ENCODE measurements around the gene RPS26. TPM values are rescaled to one million over a fixed set of nuclear protein-coding genes. Genes with fewer than 3 reads are reported as not detected.
A peak's percentile ranks its signal among the peaks of the same experiment; 100 is the strongest.

The RPS26 gene
- total and polyA plus RNA-seq, 2 of the 13 experiments (the other 11 are each of a cell fraction or from before 2014, with no cell fraction given): 150 to 421 TPM

- TF ChIP-seq MAFK (conservative IDR thresholded peaks at IDR 0.05 in 1 of 2, IDR thresholded peaks at IDR 0.05 in 1 of 2; ENCODE audit: low read length in 2 of 2): no peak
- TF ChIP-seq ZBTB34 (CRISPR knock-in tag; IDR thresholded peaks at IDR 0.05): no peak
- TF ChIP-seq ZNF589 (CRISPR knock-in tag; conservative IDR thresholded peaks at IDR 0.05): no peak
- peak; percentile 49 for TF ChIP-seq TEAD3 (CRISPR knock-in tag; optimal IDR thresholded peaks at IDR 0.05; ENCODE audit: borderline replicate concordance)
- TF ChIP-seq, protein P1, sequence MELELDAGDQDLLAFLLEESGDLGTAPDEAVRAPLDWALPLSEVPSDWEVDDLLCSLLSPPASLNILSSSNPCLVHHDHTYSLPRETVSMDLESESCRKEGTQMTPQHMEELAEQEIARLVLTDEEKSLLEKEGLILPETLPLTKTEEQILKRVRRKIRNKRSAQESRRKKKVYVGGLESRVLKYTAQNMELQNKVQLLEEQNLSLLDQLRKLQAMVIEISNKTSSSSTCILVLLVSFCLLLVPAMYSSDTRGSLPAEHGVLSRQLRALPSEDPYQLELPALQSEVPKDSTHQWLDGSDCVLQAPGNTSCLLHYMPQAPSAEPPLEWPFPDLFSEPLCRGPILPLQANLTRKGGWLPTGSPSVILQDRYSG (CRISPR knock-in tag; IDR thresholded peaks at IDR 0.05): no peak
- no peak for TF ChIP-seq IKZF1 (IDR thresholded peaks at IDR 0.05)
- no peak for TF ChIP-seq ZNF891 (CRISPR knock-in tag; IDR thresholded peaks at IDR 0.05)
- peak; percentile 20; the same call in 1 of the 2 replicates for TF ChIP-seq DMAP1 (CRISPR knock-in tag; IDR thresholded peaks at IDR 0.05)
- no peak for TF ChIP-seq ZNF678 (CRISPR knock-in tag; IDR thresholded peaks at IDR 0.05)
- no peak for TF ChIP-seq KLF9 (CRISPR knock-in tag; IDR thresholded peaks at IDR 0.05; ENCODE audit: low read depth)
- peak; percentile 90 for TF ChIP-seq ELF3 (CRISPR knock-in tag; IDR thresholded peaks at IDR 0.05)
- TF ChIP-seq ZNF879 (CRISPR knock-in tag; IDR thresholded peaks at IDR 0.05): no peak
- TF ChIP-seq ZNF780A (CRISPR knock-in tag; IDR thresholded peaks at IDR 0.05): 0 out of 2 replicates have a peak, but pooled peaks have one; percentile 4
- TF ChIP-seq, protein P2, sequence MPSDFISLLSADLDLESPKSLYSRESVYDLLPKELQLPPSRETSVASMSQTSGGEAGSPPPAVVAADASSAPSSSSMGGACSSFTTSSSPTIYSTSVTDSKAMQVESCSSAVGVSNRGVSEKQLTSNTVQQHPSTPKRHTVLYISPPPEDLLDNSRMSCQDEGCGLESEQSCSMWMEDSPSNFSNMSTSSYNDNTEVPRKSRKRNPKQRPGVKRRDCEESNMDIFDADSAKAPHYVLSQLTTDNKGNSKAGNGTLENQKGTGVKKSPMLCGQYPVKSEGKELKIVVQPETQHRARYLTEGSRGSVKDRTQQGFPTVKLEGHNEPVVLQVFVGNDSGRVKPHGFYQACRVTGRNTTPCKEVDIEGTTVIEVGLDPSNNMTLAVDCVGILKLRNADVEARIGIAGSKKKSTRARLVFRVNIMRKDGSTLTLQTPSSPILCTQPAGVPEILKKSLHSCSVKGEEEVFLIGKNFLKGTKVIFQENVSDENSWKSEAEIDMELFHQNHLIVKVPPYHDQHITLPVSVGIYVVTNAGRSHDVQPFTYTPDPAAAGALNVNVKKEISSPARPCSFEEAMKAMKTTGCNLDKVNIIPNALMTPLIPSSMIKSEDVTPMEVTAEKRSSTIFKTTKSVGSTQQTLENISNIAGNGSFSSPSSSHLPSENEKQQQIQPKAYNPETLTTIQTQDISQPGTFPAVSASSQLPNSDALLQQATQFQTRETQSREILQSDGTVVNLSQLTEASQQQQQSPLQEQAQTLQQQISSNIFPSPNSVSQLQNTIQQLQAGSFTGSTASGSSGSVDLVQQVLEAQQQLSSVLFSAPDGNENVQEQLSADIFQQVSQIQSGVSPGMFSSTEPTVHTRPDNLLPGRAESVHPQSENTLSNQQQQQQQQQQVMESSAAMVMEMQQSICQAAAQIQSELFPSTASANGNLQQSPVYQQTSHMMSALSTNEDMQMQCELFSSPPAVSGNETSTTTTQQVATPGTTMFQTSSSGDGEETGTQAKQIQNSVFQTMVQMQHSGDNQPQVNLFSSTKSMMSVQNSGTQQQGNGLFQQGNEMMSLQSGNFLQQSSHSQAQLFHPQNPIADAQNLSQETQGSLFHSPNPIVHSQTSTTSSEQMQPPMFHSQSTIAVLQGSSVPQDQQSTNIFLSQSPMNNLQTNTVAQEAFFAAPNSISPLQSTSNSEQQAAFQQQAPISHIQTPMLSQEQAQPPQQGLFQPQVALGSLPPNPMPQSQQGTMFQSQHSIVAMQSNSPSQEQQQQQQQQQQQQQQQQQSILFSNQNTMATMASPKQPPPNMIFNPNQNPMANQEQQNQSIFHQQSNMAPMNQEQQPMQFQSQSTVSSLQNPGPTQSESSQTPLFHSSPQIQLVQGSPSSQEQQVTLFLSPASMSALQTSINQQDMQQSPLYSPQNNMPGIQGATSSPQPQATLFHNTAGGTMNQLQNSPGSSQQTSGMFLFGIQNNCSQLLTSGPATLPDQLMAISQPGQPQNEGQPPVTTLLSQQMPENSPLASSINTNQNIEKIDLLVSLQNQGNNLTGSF (CRISPR knock-in tag; IDR thresholded peaks at IDR 0.05): no peak
- TF ChIP-seq THRA (CRISPR knock-in tag; IDR thresholded peaks at IDR 0.05; ENCODE audit: borderline replicate concordance): no peak
- TF ChIP-seq MYPOP (CRISPR knock-in tag; IDR thresholded peaks at IDR 0.05): no peak
- no peak for TF ChIP-seq ZFP62 (CRISPR knock-in tag; IDR thresholded peaks at IDR 0.05)
- no peak for TF ChIP-seq ZNF160 (CRISPR knock-in tag; IDR thresholded peaks at IDR 0.05)
- TF ChIP-seq FOXP4 (CRISPR knock-in tag; IDR thresholded peaks at IDR 0.05): peak; percentile 92
Measured at GRCh38 chr12:56080556-56081138, 38.9 kb downstream of the RPS26 start (continued).
